Osteocyte (in vitro differentiated cells): ENCODE results near the gene ARHGEF16. TPM values are rescaled to one million over a fixed set of nuclear protein-coding genes. Genes with fewer than 3 reads are reported as not detected.

Experiments used
- DNase-seq: peaks from one replicate; pipeline ENCODE4 v3.0.0; 2021; ENCODE audit warnings: mixed read lengths; ENCODE audit not compliant: unreplicated experiment; ENCODE audit errors: extremely low spot score
- H3K27ac Mint-ChIP-seq: one replicate; pipeline ENCODE4 v1.8.0; 2021; ENCODE audit warnings: mild to moderate bottlenecking, mixed read lengths; ENCODE audit not compliant: unreplicated experiment
- H3K27me3 Mint-ChIP-seq: one replicate; pipeline ENCODE4 v1.8.0; 2021; ENCODE audit warnings: mixed read lengths; ENCODE audit not compliant: unreplicated experiment
- H3K36me3 Mint-ChIP-seq: one replicate; pipeline ENCODE4 v1.8.0; 2021; ENCODE audit warnings: mixed read lengths; ENCODE audit not compliant: unreplicated experiment
- H3K4me1 Mint-ChIP-seq: one replicate; pipeline ENCODE4 v1.8.0; 2021; ENCODE audit warnings: mixed read lengths; ENCODE audit not compliant: unreplicated experiment
- H3K4me3 Mint-ChIP-seq: one replicate; pipeline ENCODE4 v1.8.0; 2021; ENCODE audit warnings: mild to moderate bottlenecking, moderate library complexity, mixed read lengths; ENCODE audit not compliant: unreplicated experiment
- H3K9me3 Mint-ChIP-seq: one replicate; pipeline ENCODE4 v1.8.0; 2021; ENCODE audit warnings: mixed read lengths; ENCODE audit not compliant: unreplicated experiment
- CTCF ChIP-seq: fragments of 200-600 bp; sonication (generic); IDR thresholded peaks from 2 replicates; pipeline ENCODE4 v1.5.0; 2021; ENCODE audit warnings: antibody characterized with exemption, mild to moderate bottlenecking, moderate library complexity
- total RNA-seq: library from RNA; stranded (reverse); gene quantifications from 2 replicates; pipeline ENCODE4 v1.2.1, GENCODE V29; 2021

The ARHGEF16 gene
- total RNA-seq, 1 donor from 2014 or later: 3.2 TPM

- Mint-ChIP-seq H3K27ac (no peak overlapping the region), H3K9me3 (no peaks in the 10 kb centered on the region), H3K36me3 (no peaks in the 10 kb centered on the region), H3K4me3 (no peak overlapping the region), H3K27me3 (no peaks in the 10 kb centered on the region), H3K4me1 (peaks cover 20% of the 10 kb centered on the region)
- no peak for TF ChIP-seq CTCF
- no peak for DNase-seq
Observed at GRCh38 chr1:3466366-3467075, 12.1 kb downstream of the ARHGEF16 start.

- Mint-ChIP-seq H3K36me3 (no peaks in the 10 kb centered on the region), H3K9me3 (no peaks in the 10 kb centered on the region), H3K27me3 (no peaks in the 10 kb centered on the region), H3K4me1 (peaks cover 23% of the 10 kb centered on the region), H3K4me3 (no peak overlapping the region), H3K27ac (no peak overlapping the region)
- DNase-seq: no peak
- no peak for TF ChIP-seq CTCF
Observed at GRCh38 chr1:3467096-3468036, 12.9 kb downstream of the ARHGEF16 start.

- H3K36me3 Mint-ChIP-seq: no peaks in the 10 kb centered on the region
- H3K4me1 Mint-ChIP-seq: peaks cover 33% of the 10 kb centered on the region
- no peak for TF ChIP-seq CTCF
- no peak overlapping the region for H3K27ac Mint-ChIP-seq
- no peaks in the 10 kb centered on the region for H3K9me3 Mint-ChIP-seq
- H3K27me3 Mint-ChIP-seq: no peaks in the 10 kb centered on the region
- no peak for DNase-seq
- no peak overlapping the region for H3K4me3 Mint-ChIP-seq
Observed at GRCh38 chr1:3468236-3469103, 14.0 kb downstream of the ARHGEF16 start.

GRCh38 chr1:3469104-3469848 is 14.8 kb downstream of the ARHGEF16 start:
- Mint-ChIP-seq H3K4me3 (no peak overlapping the region), H3K36me3 (no peaks in the 10 kb centered on the region), H3K4me1 (peaks cover 39% of the 10 kb centered on the region), H3K27ac (no peak overlapping the region), H3K9me3 (no peaks in the 10 kb centered on the region), H3K27me3 (no peaks in the 10 kb centered on the region)
- no peak for DNase-seq
- TF ChIP-seq CTCF: no peak
